ENCODE data around the gene KREMEN1.

DNA sequence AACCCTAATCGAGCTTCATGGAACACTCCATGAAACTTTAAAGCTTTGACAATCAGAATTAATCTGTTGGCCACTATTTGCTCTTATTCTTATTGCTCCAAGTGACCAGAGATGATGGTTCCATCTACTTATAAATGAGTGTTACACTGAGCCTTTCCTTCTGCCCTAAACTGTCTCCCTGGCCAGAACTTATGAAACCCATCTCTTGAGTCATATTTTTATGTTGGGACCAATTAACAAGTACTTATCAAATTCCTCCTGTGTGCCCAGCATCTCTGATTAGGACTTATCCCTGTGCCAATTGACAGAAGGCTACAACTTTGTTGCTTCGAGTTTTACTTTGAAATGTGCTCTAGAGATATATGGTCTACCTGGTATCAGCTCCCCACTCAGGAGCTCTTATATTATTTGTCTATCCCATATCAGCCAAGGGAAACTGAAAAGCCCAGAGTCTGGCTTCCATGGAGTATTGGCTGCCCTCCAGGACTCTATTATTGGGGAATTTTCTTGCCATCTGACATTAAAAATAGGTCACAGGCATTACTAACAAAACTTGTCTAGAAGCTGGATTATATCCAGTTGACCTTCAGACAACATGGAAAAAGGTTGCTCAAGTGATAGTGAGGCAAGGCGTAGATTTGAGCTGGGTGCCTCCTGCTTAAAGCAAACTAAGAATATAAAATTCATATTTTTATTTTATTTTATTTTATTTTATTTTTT, 8.8 kb downstream of the KREMEN1 start:
- TF ChIP-seq, protein P1, sequence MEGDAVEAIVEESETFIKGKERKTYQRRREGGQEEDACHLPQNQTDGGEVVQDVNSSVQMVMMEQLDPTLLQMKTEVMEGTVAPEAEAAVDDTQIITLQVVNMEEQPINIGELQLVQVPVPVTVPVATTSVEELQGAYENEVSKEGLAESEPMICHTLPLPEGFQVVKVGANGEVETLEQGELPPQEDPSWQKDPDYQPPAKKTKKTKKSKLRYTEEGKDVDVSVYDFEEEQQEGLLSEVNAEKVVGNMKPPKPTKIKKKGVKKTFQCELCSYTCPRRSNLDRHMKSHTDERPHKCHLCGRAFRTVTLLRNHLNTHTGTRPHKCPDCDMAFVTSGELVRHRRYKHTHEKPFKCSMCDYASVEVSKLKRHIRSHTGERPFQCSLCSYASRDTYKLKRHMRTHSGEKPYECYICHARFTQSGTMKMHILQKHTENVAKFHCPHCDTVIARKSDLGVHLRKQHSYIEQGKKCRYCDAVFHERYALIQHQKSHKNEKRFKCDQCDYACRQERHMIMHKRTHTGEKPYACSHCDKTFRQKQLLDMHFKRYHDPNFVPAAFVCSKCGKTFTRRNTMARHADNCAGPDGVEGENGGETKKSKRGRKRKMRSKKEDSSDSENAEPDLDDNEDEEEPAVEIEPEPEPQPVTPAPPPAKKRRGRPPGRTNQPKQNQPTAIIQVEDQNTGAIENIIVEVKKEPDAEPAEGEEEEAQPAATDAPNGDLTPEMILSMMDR (conservative IDR thresholded peaks at IDR 0.05; ENCODE audit: low read depth in 2 of 2), result no peak
- no peak for TF ChIP-seq POLR2AphosphoS5 (IDR thresholded peaks at IDR 0.05; ENCODE audit: low read depth)
- TF ChIP-seq EZH2 (IDR thresholded peaks at IDR 0.05; ENCODE audit: low read depth, unreplicated experiment), result no peak
- TF ChIP-seq EZH2phosphoT487 (IDR thresholded peaks at IDR 0.05; ENCODE audit: unreplicated experiment), result no peak
